Stimulated activated CD4-positive, alpha-beta T cell treated with anti-CD3 and anti-CD28 coated beads, Interleukin-15, amount 100 ng/mL, for 24 hours (primary cell): Measurements from ENCODE around the gene XYLT1.

Experiments used
- DNase-seq: peaks from one replicate; pipeline ENCODE4 v3.0.0-alpha.2; 2020

XYLT1 gene

GRCh38 chr16:17168181-17168580 lies 302.6 kb downstream of the XYLT1 start:
- no peak for DNase-seq

GRCh38 chr16:17166095-17166494 lies 304.7 kb downstream of the XYLT1 start:
- DNase-seq, result no peak

GRCh38 chr16:17162560-17162959 lies 308.2 kb downstream of the XYLT1 start:
- DNase-seq, result no peak

GRCh38 chr16:17160920-17161431 lies 309.8 kb downstream of the XYLT1 start:
- no peak for DNase-seq

GRCh38 chr16:17160285-17160853 lies 310.4 kb downstream of the XYLT1 start:
- no peak for DNase-seq

- DNase-seq, result no peak
Observed at GRCh38 chr16:17159617-17160016, 311.1 kb downstream of the XYLT1 start.

GRCh38 chr16:17155936-17156335 lies 314.8 kb downstream of the XYLT1 start:
- DNase-seq, result no peak

GRCh38 chr16:17155485-17155884 lies 315.3 kb downstream of the XYLT1 start:
- DNase-seq, result no peak

GRCh38 chr16:17154981-17155380 lies 315.8 kb downstream of the XYLT1 start:
- DNase-seq, result no peak

- no peak for DNase-seq
Observed at GRCh38 chr16:17152311-17152710, 318.4 kb downstream of the XYLT1 start.

GRCh38 chr16:17151335-17151734 lies 319.4 kb downstream of the XYLT1 start:
- DNase-seq, result no peak

- DNase-seq, result no peak
Observed at GRCh38 chr16:17149904-17150483, 320.8 kb downstream of the XYLT1 start.

GRCh38 chr16:17147942-17148341 lies 322.8 kb downstream of the XYLT1 start:
- no peak for DNase-seq

- no peak for DNase-seq
Observed at GRCh38 chr16:17145029-17145428, 325.7 kb downstream of the XYLT1 start.

- DNase-seq, result no peak
Observed at GRCh38 chr16:17144431-17144830, 326.3 kb downstream of the XYLT1 start.

- DNase-seq, result no peak
Observed at GRCh38 chr16:17143546-17144419, 327.0 kb downstream of the XYLT1 start.

GRCh38 chr16:17138801-17139200 lies 332.0 kb downstream of the XYLT1 start:
- DNase-seq, result no peak

GRCh38 chr16:17135439-17135838 lies 335.3 kb downstream of the XYLT1 start:
- DNase-seq, result no peak

GRCh38 chr16:17134586-17134985 lies 336.2 kb downstream of the XYLT1 start:
- no peak for DNase-seq

GRCh38 chr16:17133851-17134250 lies 336.9 kb downstream of the XYLT1 start:
- DNase-seq, result no peak

- no peak for DNase-seq
Observed at GRCh38 chr16:17131351-17131750, 339.4 kb downstream of the XYLT1 start.

GRCh38 chr16:17130733-17131132 lies 340.0 kb downstream of the XYLT1 start:
- no peak for DNase-seq

GRCh38 chr16:17129971-17130370 lies 340.8 kb downstream of the XYLT1 start:
- no peak for DNase-seq

GRCh38 chr16:17128791-17129190 lies 342.0 kb downstream of the XYLT1 start:
- no peak for DNase-seq
